ENCODE data around the gene MITF. TPM values are rescaled to one million over a fixed set of nuclear protein-coding genes. Genes with fewer than 3 reads are reported as not detected.

MITF gene
- polyA plus RNA-seq, 1 donor = 40.7 TPM

- DNase-seq = no peak
Measured at GRCh38 chr3:69963643-69964042, 224.4 kb downstream of the MITF start.

- DNase-seq = no peak
Measured at GRCh38 chr3:69967156-69967555, 227.9 kb downstream of the MITF start.

- no peak for DNase-seq
Measured at GRCh38 chr3:69970827-69971226, 231.6 kb downstream of the MITF start.

GRCh38 chr3:69972672-69973071 is 233.4 kb downstream of the MITF start:
- no peak for DNase-seq

DNA sequence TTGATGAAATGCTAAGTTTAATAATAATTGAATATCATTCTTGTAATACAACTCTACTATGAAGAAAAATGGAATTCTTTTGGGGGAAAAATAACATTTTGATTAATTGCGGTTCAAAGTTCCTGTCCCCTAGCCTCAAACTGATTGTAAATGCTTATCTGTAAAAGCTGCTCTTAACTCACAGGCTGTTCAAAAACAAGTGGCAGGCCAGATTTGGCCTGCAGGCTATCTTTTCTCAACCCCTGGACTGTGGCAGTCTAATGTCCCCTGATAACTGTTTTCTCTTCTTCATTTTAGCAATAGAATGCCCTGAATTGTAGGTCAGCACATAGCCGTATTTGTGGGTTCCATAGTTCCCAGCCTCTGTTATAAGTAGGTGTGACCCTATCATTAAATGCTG is 236.8 kb downstream of the MITF start:
- DNase-seq = no peak

DNA sequence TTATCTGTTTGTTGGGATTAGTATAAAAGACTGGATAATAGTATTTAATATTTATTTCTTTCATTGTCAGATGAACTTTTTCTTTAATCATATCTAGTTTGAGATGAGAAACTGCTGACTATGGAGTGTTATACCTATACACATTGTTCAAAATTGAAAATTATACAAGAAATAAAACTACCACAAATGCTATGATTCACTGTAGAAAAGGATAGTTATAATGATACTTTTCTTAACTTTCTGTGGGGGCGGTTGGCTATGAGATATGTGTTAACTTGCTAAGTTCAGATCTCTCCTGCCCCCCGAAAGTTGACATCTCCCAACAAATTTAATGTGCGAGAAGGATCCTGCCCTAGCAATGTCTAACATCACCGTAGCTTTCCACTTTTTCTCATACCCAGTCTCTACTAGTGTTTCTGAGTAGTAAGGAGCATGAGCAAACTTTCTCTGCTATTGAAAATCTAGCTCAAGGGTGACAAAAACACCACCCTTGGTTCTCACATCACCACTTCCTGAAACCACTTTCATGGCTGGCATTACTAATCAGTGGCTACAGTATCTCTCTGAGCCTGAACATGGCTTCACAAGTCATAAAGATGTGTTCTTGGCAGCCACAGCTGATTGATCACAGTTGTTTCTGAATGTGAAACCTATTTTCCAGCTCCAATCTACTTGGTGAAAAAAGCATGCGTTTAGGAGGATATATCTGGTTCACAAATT is 244.4 kb downstream of the MITF start:
- DNase-seq = no peak

DNA sequence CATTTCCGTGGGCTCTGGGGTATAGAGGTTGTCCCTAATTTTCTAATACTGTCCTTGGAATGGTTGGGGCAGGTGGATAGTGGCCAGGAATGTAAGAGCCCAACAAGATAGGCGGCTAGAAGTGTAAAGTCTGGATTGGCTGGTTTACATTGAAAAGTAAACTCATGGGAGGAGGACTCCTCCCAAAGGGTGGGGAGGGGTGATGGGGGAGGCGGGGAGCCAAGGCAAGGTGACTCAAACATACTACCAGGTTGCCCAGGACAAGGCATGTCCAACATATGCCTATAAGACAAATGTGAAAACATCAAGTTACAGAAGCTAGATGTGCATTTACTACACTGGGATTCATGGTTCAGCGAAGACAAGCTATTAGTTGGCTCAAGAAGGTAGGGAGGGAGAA is 246.0 kb downstream of the MITF start:
- no peak for DNase-seq

DNA sequence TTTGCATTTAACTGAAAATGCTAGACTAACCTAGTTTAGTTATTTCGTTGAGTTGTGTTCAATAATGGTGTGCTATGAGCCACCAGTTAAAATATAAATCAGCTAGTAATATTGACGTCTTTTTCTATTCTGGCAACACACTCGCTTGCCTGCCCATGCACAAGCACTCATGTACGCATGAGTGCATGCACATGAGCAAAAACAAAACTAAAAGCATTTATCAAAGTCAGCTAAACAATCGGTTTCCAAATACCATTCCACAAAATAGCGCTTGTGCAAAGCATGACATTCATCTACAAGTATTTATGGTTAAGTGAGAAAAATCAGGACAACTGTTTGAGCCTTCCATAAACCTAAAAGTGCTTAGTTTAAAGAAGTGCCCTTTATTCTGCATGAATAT is 247.2 kb downstream of the MITF start:
- no peak for DNase-seq

- DNase-seq = no peak
Measured at GRCh38 chr3:69987833-69988232, 248.6 kb downstream of the MITF start.

- no peak for DNase-seq
Measured at GRCh38 chr3:69993757-69994156, 254.5 kb downstream of the MITF start.

- DNase-seq = no peak
Measured at GRCh38 chr3:69994919-69995318, 255.7 kb downstream of the MITF start.

- DNase-seq = peak; percentile 5
Measured at GRCh38 chr3:69997631-69998307, 258.5 kb downstream of the MITF start.

DNA sequence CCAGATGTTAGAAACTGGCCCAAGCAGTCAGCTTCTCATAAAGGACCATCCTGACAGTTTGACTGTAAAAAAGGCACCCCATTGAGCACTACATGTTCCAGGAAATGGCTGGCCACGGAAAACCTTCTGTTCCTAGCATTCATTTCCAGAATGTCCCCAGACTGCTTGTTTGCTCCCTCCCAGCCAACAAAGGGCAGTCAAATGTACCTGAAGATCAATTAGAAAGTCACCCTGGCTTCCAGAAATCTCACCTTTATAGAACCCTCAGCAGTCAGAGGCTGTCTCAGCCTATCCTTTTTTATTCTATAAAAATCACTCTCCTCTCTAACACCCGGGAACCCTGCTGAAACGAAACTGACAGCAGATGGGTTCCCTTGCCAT is 259.5 kb downstream of the MITF start:
- no peak for DNase-seq

GRCh38 chr3:69999140-70000027 is 260.1 kb downstream of the MITF start, which contains the start of gene SAMMSON:
Gene SAMMSON (plus strand): TSS chr3:69999733.
- no peak for DNase-seq

- no peak for DNase-seq
Measured at GRCh38 chr3:70000028-70000410, 260.8 kb downstream of the MITF start.

DNA sequence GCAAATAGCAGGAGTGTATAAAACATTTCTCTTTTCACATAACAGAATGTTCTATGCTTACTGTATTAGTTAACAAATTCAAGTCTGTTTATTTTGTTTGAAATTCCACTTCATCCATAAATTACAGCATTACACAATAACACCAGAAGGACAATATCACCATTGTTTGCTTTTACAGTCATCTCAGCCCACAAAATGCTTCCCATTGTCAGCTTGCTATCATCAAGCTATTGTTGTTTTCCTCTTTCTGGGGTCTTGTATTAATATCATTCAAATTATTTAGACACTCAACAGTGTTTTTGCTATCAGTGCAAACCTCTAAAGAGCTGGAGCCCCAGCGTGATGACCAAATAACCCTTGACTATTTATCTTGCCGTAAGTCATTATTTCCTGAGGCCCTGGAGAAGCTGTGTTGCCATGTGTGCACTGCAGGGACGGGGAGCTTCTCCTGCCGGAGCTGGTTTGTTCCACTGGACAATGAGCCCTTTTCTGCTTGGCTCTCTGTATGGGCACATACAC is 261.4 kb downstream of the MITF start:
- DNase-seq = no peak

- DNase-seq = no peak
Measured at GRCh38 chr3:70003119-70003518, 263.9 kb downstream of the MITF start.

- no peak for DNase-seq
Measured at GRCh38 chr3:70006089-70006488, 266.8 kb downstream of the MITF start.

DNA sequence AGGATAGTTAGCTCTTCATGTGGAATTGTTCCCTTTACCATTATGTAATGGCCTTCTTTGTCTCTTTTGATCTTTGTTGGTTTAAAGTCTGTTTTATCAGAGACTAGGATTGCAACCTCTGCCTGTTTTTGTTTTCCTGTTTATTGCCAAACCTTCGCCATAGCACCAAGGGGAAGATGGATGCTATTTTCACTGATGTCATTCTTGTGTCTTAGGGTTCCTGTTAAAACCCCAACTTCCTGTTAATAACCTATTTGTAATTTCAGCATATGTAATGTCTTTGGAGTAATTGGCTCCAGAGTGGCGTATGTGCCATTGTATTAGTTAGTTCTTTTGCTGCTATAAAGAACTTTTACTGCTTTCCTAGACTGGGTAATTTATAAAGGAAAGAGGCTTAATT is 271.1 kb downstream of the MITF start:
- DNase-seq = no peak

DNA sequence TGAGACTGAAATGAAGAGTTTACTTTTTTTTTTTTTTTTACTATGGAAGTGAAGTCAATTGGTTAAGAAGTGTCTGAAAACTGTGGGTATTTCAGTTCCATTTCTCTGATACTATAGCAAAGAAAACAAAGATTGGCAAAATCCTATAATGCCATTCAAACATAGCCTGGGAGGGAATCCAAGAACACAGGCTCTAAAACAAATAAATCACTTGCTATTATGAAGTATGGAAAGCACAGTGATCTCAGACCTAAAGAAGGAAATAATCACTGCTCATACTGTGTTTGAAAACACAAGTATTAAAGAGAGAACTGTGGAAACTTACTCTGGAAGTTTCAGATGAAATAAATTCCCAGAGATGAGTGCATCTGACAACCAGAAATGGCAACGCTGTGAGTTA is 272.3 kb downstream of the MITF start:
- DNase-seq = no peak
